ENCODE measurements around the gene ZSWIM3.

ZSWIM3 gene

GRCh38 chr20:45833030-45833882 lies 24.2 kb upstream of the ZSWIM3 start, which contains the start of gene SNX21:
TSS of gene SNX21 (plus strand) at chr20:45833799. CDS start at chr20:45833920, 121 bp downstream.
- DNase-seq (ENCODE audit: low read depth): peak; percentile 97

- DNase-seq (ENCODE audit: low read depth): peak; percentile 73
Measured at GRCh38 chr20:45833883-45834796, 23.3 kb upstream of the ZSWIM3 start.

- DNase-seq (ENCODE audit: low read depth): no peak
Measured at GRCh38 chr20:45834797-45835161, 22.6 kb upstream of the ZSWIM3 start.

DNA sequence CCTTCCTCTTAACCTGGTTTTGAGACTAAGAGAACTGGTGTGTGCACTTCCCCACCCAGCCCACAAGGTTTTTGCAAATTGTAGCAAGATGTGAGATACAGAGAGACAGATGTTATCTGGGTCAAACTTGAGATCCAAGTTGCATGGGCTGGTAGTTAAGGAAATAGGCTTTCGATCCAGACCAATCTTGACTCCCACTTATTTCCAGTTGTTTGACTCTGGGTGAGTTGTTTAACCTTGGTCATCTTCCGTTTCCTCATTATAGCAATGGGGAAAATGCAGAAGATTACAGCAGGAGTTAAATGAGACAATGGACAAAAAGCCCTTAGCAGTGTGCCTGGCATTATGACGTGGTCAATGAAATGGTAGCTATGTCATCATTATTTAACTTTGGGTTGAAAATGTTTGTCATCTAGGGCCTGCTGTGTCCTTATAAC lies 22.1 kb upstream of the ZSWIM3 start:
- no peak for DNase-seq (ENCODE audit: low read depth)

- peak; percentile 91 for DNase-seq (ENCODE audit: low read depth)
Measured at GRCh38 chr20:45835825-45836224, 21.6 kb upstream of the ZSWIM3 start.

DNA sequence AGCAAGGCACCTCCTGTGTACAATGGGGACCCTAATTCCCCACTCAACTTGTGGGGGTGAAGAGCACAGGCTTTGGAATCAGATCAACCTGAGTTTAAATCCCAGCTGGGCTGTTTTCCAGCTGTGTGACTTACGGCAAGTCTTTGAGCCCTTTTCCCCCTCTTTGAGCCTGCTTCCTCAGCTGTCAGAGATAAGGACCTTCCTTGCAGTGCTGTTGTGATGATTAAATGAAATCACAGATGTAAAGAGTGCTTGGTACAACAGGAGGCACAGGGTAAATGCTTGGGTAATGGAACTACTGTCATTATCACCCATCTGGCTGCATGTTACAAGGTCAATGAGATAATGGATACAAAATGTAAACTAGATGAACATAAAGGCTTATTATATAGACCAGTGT lies 20.6 kb upstream of the ZSWIM3 start:
- DNase-seq (ENCODE audit: low read depth): no peak

DNA sequence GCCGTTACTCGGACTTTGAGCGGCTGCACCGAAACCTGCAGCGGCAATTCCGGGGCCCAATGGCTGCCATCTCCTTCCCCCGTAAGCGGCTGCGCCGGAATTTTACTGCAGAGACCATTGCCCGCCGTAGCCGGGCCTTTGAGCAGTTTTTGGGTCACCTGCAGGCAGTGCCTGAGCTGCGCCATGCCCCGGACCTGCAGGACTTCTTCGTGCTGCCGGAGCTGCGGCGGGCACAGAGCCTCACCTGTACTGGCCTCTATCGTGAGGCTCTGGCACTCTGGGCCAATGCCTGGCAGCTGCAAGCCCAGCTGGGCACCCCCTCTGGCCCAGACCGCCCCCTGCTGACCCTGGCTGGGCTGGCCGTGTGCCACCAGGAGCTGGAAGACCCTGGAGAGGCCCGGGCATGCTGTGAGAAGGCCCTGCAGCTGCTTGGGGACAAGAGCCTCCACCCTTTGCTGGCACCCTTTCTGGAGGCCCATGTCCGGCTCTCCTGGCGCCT lies 16.7 kb upstream of the ZSWIM3 start:
- no peak for DNase-seq (ENCODE audit: low read depth)

DNA sequence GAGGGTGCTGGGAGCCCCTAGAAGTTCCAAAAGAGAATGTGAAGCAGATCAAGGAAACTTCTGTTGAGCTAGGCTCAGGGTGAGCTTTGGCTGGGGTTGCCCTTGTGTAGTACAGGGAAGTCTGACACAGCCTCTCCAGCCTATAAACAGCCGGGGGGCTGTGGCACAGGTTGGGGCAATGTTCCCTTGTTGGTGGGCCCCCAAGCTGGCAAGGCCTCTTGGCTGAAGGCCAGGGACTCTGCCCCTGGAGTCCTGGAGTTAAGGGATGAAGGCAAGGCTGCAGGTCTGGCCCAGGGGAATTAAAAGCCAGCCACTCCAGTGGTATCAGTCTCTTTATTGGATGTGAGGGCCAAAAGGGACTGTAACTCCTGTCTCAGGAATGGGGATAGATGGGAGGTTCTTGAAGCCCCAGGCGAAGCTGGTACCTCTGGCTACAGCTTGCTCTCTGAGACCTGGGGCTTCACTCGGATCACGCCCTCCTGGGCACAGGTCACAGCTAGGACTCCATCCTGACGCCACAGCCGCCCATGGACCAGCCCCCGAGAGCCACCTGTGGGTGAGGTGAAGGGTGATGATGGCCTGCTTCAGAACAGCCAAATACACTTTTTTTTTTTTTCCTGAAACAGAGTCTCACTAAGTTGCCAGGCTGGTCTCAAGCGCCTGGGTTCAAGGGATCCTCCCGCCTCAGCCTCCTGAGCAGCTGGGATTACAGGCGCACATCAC lies 15.8 kb upstream of the ZSWIM3 start:
- no peak for DNase-seq (ENCODE audit: low read depth)

- DNase-seq (ENCODE audit: low read depth): peak; percentile 69
Measured at GRCh38 chr20:45842169-45842812, 15.1 kb upstream of the ZSWIM3 start.

GRCh38 chr20:45843506-45843905 lies 13.9 kb upstream of the ZSWIM3 start:
- DNase-seq (ENCODE audit: low read depth): no peak

DNA sequence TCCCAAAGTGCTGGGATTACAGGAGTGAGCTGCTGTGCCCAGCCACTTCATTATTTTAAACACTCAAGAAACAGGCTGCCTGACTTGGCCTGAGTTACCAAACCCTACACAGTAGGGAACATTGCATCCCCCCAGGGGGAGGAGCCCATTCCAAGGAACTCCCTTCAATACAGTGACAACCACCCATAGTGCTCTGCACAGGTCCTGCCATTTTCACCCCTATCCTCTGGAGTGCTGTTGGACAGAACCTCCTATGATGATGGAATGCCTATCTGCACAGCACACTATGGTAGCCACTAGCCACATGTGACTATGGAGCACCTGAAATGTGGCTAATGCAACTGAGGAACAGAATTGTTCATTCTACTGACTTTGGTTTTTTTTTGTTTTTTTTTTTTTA lies 12.0 kb upstream of the ZSWIM3 start:
- no peak for DNase-seq (ENCODE audit: low read depth)

DNA sequence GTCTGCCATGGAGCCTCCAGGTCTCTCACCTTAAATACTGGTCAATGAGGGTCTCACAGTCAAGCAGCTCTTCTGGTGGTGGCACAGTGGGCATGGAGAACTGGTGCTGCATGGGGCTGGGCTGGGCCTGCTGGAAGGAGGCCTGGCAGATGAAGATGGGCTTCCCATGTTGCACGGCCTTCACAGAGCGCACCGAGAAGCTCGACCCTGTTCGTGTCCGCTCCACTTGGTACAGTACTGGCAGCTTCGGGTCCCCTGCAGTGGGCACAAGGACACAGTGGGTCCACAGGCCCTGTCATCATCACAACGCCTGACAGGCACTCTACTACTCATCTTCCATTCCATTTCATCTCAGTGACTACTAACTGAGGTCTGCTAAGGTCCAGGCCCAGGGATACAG lies 9.0 kb upstream of the ZSWIM3 start:
- DNase-seq (ENCODE audit: low read depth): no peak

DNA sequence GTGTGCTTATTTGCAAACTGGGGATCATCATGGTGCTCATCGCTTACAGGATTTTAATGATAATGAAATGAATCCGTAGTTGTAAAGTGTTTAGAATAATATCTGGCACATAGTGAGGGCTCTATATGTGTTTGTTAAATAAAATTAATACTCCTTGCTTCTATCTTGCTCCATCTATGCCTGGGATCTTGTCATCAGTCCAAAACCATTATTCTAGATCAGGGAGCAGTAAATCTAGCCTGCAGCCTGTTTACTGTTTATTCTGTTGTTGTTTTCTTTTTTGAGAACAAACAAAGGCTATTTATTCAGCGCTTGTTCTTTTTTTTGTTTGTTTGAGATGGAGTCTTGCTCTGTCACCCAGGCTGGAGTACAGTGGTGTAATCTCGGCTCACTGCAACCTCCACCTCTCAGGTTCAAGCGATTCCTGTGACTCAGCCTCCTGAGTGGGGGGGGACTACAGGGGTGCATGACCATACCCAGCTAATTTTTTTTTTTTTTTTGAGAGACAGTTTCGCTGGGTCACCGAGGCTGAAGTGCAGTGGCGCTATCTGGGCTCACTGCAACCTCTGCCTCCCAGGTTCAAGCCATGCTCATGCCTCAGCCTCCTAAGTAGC lies 8.3 kb upstream of the ZSWIM3 start:
- no peak for DNase-seq (ENCODE audit: low read depth)

- no peak for DNase-seq (ENCODE audit: low read depth)
Measured at GRCh38 chr20:45850238-45850637, 7.2 kb upstream of the ZSWIM3 start.

- DNase-seq (ENCODE audit: low read depth): no peak
Measured at GRCh38 chr20:45850926-45851325, 6.5 kb upstream of the ZSWIM3 start.

DNA sequence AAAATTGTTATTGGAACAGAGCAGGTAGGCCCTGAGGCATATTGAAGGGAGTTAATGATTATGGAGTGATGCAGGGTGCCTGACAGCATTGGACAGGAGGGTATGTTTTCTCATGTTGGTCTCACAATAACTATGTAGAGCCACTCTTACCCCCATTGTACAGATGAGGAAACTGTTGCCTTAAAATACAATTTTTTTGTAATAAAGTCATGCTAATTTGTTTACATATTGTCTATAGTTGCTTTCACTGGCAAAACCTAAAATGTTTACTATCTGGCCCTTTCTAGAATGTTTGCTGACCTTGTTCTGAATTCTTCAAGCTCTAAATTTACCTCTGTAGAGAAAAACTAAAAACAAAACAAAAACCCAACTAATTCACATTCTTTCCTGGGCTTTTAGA lies 5.9 kb upstream of the ZSWIM3 start:
- no peak for DNase-seq (ENCODE audit: low read depth)

DNA sequence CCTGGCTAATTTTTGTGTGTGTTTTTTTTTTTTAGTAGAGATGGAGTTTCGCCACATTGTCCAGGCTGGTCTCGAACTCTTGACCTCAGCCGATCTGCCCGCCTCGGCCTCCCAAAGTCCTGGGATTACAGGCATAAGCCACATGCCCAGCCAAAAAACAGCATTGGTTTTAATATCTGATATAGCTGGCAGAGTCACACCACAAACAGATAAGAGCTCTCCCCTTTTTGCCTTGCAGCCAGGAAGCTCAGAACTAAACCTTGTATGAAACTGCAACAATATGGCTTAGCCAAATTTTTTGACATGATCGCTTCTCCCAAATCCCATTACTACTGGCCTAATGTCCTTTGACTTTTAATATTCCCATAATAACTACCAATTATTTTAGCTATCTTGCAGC lies 5.1 kb upstream of the ZSWIM3 start:
- no peak for DNase-seq (ENCODE audit: low read depth)

DNA sequence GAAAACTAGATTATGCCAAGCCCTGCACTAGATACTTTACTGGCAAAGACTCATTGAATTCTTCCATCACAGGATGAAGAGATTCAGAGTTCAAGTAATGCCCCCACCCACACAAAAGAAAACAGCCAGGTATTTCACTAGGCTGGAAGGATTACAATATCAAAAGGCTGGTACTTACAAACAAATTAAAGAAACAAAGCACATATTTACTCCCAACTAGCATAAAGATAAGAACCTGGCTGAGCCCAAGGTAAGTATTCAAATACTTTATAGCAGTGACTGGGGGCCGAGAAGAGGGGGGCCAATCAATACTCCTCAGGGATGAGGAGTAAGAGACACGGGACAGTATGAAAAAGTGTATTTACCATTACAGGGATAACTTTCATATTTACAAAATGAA lies 3.9 kb upstream of the ZSWIM3 start:
- no peak for DNase-seq (ENCODE audit: low read depth)

GRCh38 chr20:45857882-45858216 lies 435 bp downstream of the ZSWIM3 start:
- DNase-seq (ENCODE audit: low read depth): no peak

- no peak for DNase-seq (ENCODE audit: low read depth)
Measured at GRCh38 chr20:45859916-45860315, 2.5 kb downstream of the ZSWIM3 start.

- DNase-seq (ENCODE audit: low read depth): no peak
Measured at GRCh38 chr20:45860560-45861220, 3.3 kb downstream of the ZSWIM3 start.

Measured in fibroblast of gingiva (primary cell).